Lower lobe of right lung (tissue), 2 donors: Measurements from ENCODE around the gene ANGEL1. TPM values are rescaled to one million over a fixed set of nuclear protein-coding genes. Genes with fewer than 3 reads are reported as not detected.

Experiments
- ATAC-seq, 2 donors: fragments of 200-7000 bp; cut with Tn5 transposase; one replicate each; pipeline ENCODE4 v1.9.1; 2020 to 2022; ENCODE audit warnings: mild to moderate bottlenecking in 2 of 2, moderate library complexity in 2 of 2
- DNase-seq: peaks from one replicate; pipeline ENCODE4 v3.0.0-alpha.2; 2020
- H3K27ac ChIP-seq: fragments of 200-600 bp; one replicate; pipeline ENCODE4 v1.8.0; 2022
- H3K27me3 ChIP-seq: fragments of 200-600 bp; one replicate; pipeline ENCODE4 v1.8.0; 2022; ENCODE audit warnings: low read depth
- H3K36me3 ChIP-seq: fragments of 200-600 bp; one replicate; pipeline ENCODE4 v1.8.0; 2022; ENCODE audit warnings: mild to moderate bottlenecking
- H3K4me1 ChIP-seq: fragments of 200-600 bp; one replicate; pipeline ENCODE4 v1.8.0; 2022
- H3K4me3 ChIP-seq: fragments of 200-600 bp; one replicate; pipeline ENCODE4 v1.8.0; 2022; ENCODE audit warnings: mild to moderate bottlenecking
- H3K9me3 ChIP-seq: fragments of 200-600 bp; one replicate; pipeline ENCODE4 v1.8.0; 2022
- intact Hi-C: fragments of 100-400 bp; cut with DNase I; formaldehyde crosslinking; loops from one replicate; pipeline ENCODE4 v1.11.0; 2022
- total RNA-seq: library from RNA; stranded (reverse); fragmentation: NEBNext Ultra II Directional; extraction: Animal tissue kit (Norgen Biotek cat#: 25700); gene quantifications from one replicate; pipeline ENCODE4 v1.2.1, GENCODE V29; 2021
- TF ChIP-seq, protein P1 (sequence below): fragments of 200-600 bp; IDR thresholded peaks from one replicate; pipeline ENCODE4 v1.8.0; 2022; ENCODE audit warnings: antibody characterized with exemption, mild to moderate bottlenecking
- donor health status: DM: no; HTN: yes; CAD: no; lungs with severe emphysema.

The ANGEL1 gene
- total RNA-seq, 1 donor from 2014 or later, result 28.9 TPM

- no peaks in the 10 kb centered on the region for H3K27me3 ChIP-seq
- no peak for DNase-seq
- intact Hi-C loops, result no loop called here
- ATAC-seq, result no peak
- peaks cover 30% of the 10 kb centered on the region for H3K4me1 ChIP-seq
- H3K27ac ChIP-seq, result no peak overlapping the region
- peaks cover 97% of the 10 kb centered on the region for H3K36me3 ChIP-seq
- TF ChIP-seq, protein P1, sequence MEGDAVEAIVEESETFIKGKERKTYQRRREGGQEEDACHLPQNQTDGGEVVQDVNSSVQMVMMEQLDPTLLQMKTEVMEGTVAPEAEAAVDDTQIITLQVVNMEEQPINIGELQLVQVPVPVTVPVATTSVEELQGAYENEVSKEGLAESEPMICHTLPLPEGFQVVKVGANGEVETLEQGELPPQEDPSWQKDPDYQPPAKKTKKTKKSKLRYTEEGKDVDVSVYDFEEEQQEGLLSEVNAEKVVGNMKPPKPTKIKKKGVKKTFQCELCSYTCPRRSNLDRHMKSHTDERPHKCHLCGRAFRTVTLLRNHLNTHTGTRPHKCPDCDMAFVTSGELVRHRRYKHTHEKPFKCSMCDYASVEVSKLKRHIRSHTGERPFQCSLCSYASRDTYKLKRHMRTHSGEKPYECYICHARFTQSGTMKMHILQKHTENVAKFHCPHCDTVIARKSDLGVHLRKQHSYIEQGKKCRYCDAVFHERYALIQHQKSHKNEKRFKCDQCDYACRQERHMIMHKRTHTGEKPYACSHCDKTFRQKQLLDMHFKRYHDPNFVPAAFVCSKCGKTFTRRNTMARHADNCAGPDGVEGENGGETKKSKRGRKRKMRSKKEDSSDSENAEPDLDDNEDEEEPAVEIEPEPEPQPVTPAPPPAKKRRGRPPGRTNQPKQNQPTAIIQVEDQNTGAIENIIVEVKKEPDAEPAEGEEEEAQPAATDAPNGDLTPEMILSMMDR, result no peak
- no peak overlapping the region for H3K4me3 ChIP-seq
- no peaks in the 10 kb centered on the region for H3K9me3 ChIP-seq
Observed at GRCh38 chr14:76786601-76787000, 26.1 kb downstream of the ANGEL1 start.

- H3K4me3 ChIP-seq, result no peak overlapping the region
- intact Hi-C loops, result no loop called here
- no peak overlapping the region for H3K27ac ChIP-seq
- H3K27me3 ChIP-seq, result no peaks in the 10 kb centered on the region
- H3K4me1 ChIP-seq, result peaks cover 39% of the 10 kb centered on the region
- H3K36me3 ChIP-seq, result peaks cover 91% of the 10 kb centered on the region
- no peaks in the 10 kb centered on the region for H3K9me3 ChIP-seq
- ATAC-seq, result peak; percentile 85 to 91
- peak; percentile 72 for DNase-seq
- TF ChIP-seq, protein P1, result peak; percentile 82
Observed at GRCh38 chr14:76784881-76785280, 27.8 kb downstream of the ANGEL1 start.

- H3K36me3 ChIP-seq, result peaks cover 91% of the 10 kb centered on the region
- no peaks in the 10 kb centered on the region for H3K27me3 ChIP-seq
- H3K4me3 ChIP-seq, result no peak overlapping the region
- intact Hi-C loops, result no loop called here
- no peak for DNase-seq
- H3K4me1 ChIP-seq, result peaks cover 39% of the 10 kb centered on the region
- ATAC-seq, result no peak
- no peaks in the 10 kb centered on the region for H3K9me3 ChIP-seq
- TF ChIP-seq, protein P1, result no peak
- no peak overlapping the region for H3K27ac ChIP-seq
Observed at GRCh38 chr14:76784266-76784874, 28.3 kb downstream of the ANGEL1 start.

DNA sequence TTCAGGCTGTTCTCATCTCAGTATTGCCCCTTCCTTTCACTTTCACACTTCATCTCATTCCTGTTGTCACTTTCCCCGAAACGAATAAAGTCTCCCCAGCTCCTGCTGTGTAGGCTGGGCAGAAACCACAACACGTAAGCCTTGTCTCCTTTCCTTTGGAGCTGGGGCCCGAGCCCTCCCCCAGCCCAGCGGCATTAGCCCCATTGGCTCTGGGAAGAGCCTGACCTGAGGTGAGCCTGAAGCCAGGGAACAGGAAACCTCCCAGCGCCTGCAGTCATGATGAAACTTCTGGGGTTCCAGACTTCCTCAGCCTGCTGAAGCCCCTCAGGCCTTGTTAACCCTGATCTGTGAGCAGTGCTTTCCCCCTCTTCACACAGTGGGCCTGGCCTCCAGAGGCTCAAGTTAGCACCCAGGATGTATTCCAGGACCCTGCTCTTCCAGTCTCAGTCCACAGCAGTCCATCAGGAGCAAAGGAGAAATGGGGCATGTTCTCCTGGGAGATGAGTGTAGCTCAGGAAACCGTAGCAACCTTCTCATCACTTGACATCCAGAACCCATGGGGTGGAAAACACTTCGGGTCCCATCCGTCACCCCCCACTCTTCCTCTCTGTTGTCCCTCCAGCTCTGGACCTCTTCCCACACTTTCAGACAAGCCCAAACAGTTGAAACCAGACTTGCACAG, 29.7 kb downstream of the ANGEL1 start:
- DNase-seq, result no peak
- intact Hi-C loops, result no loop called here
- H3K36me3 ChIP-seq, result peaks cover 84% of the 10 kb centered on the region

GRCh38 chr14:76782115-76782884, 30.4 kb downstream of the ANGEL1 start:
- intact Hi-C loops, result no loop called here
- no peak overlapping the region for H3K27ac ChIP-seq
- no peaks in the 10 kb centered on the region for H3K27me3 ChIP-seq
- H3K4me3 ChIP-seq, result no peak overlapping the region
- DNase-seq (no peak), ATAC-seq (no peak)
- H3K9me3 ChIP-seq, result no peaks in the 10 kb centered on the region
- H3K4me1 ChIP-seq, result peaks cover 45% of the 10 kb centered on the region
- peaks cover 77% of the 10 kb centered on the region for H3K36me3 ChIP-seq
- TF ChIP-seq, protein P1, result no peak

More for the DNA sequence above, 29.7 kb downstream of the ANGEL1 start:
- H3K27ac ChIP-seq, result peak overlapping the region; percentile 38
- peaks cover 39% of the 10 kb centered on the region for H3K4me1 ChIP-seq
- no peaks in the 10 kb centered on the region for H3K9me3 ChIP-seq
- TF ChIP-seq, protein P1, result no peak
- no peaks in the 10 kb centered on the region for H3K27me3 ChIP-seq
- H3K4me3 ChIP-seq, result no peak overlapping the region
- no peak for ATAC-seq
